K562 (cell line): ENCODE data around the gene MTCL3.

Source experiments
- ATAC-seq: fragments of 200-7000 bp; cut with Tn5 transposase; 3 replicates; pipeline ENCODE4 v1.9.1; 2020; ENCODE audit warnings: moderate library complexity
- BruUV-seq: library from RNA; stranded (reverse); fragments of 400-500 nt; replicated peaks from 2 replicates; lab custom pipeline; 2021; lab: Mats Ljungman, UMichigan
- CTCF ChIA-PET: fragments of 300-600 bp; formaldehyde crosslinking; extraction: SDS; loops from one replicate; lab custom pipeline; 2021; ENCODE audit warnings: low intra/inter-chr PET ratio; lab: Yijun Ruan, JAX
- POLR2A ChIA-PET: fragments of 300-600, 350-650 bp; sonication (Branson Sonifier 250); formaldehyde crosslinking; extraction: SDS; loops from one replicate; lab custom pipeline; 2021; ENCODE audit warnings: antibody characterized with exemption, inconsistent platforms; lab: Yijun Ruan, JAX
- DNase-seq, 4 experiments: peaks; one replicate each; pipeline versions ENCODE4 v3.0.0 to v3.0.0-alpha.2; 2011 to 2018; ENCODE audit warnings: low spot score in 3 of 4, mixed read lengths in 3 of 4; ENCODE audit errors: extremely low read depth in 1 of 4
- FAIRE-seq: peaks from 2 replicates; lab custom pipeline; 2011; peaks lifted over from hg19 to GRCh38; lab: Jason Lieb, UNC
- H2AFZ ChIP-seq: 2 replicates; pipeline ENCODE4 v1.6.0; 2011; ENCODE audit warnings: low read depth, low read length, control low read depth, inconsistent platforms
- H3K27ac ChIP-seq: fragments of 200-600 bp; 3 replicates; pipeline ENCODE4 v1.8.0; 2011; ENCODE audit warnings: low read depth, mild to moderate bottlenecking, control low read depth, inconsistent platforms, low read length, moderate library complexity, mixed read lengths; ENCODE audit errors: extremely low read depth
- H3K27me3 ChIP-seq, 2 experiments: fragments of 300-600 bp in 1 of 2; 2 replicates in 1 of 2; 3 replicates in 1 of 2; pipeline versions ENCODE4 v1.6.0 to v1.8.0; 2011; ENCODE audit warnings: inconsistent platforms in 2 of 2, low read length in 2 of 2, mild to moderate bottlenecking in 1 of 2, mixed read lengths in 1 of 2, moderate library complexity in 1 of 2; ENCODE audit not compliant: control insufficient read depth in 2 of 2, insufficient read depth in 2 of 2
- H3K36me3 ChIP-seq: fragments of 300-600 bp; 3 replicates; pipeline ENCODE4 v1.8.0; 2011; ENCODE audit warnings: mild to moderate bottlenecking, low read length, inconsistent platforms; ENCODE audit not compliant: control insufficient read depth, insufficient read depth
- H3K4me1 ChIP-seq, 2 experiments: fragments of 200-600 bp in 1 of 2; replicated peaks in 1 of 2; 2 replicates in 1 of 2; 3 replicates in 1 of 2; pipeline versions ENCODE4 v1.5.1 to v1.8.0; 2011; ENCODE audit warnings: inconsistent platforms in 2 of 2, low read length in 2 of 2, mild to moderate bottlenecking in 1 of 2, mixed read lengths in 1 of 2, moderate library complexity in 1 of 2; ENCODE audit not compliant: control insufficient read depth in 2 of 2, insufficient read depth in 2 of 2
- H3K4me2 ChIP-seq: 2 replicates; pipeline ENCODE4 v1.6.1; 2011; ENCODE audit warnings: low read length, control low read depth, inconsistent platforms, mixed read lengths; ENCODE audit not compliant: insufficient read depth
- H3K4me3 ChIP-seq: fragments of 200-600 bp; sonication (generic), shearing (Covaris generic); 2 replicates; pipeline ENCODE4 v1.5.1; 2016; ENCODE audit warnings: control low read depth, inconsistent platforms
- H3K79me2 ChIP-seq: fragments of 200-600 bp; 3 replicates; pipeline ENCODE4 v1.8.0; 2011; ENCODE audit warnings: low read length, inconsistent platforms; ENCODE audit not compliant: control insufficient read depth, insufficient read depth
- H3K9ac ChIP-seq, 2 experiments: 2 replicates each; pipeline versions ENCODE4 v1.6.0 to v1.6.1; 2011; ENCODE audit warnings: low read depth in 2 of 2, low read length in 2 of 2, control low read depth in 1 of 2, inconsistent platforms in 1 of 2, mild to moderate bottlenecking in 1 of 2, mixed read lengths in 1 of 2; ENCODE audit not compliant: insufficient read depth in 1 of 2
- H3K9me1 ChIP-seq: one replicate; pipeline ENCODE4 v1.6.0; 2011; ENCODE audit warnings: inconsistent platforms, mild to moderate bottlenecking, low read length, moderate library complexity; ENCODE audit not compliant: control insufficient read depth, insufficient read depth
- H3K9me3 ChIP-seq: replicated peaks from 2 replicates; pipeline ENCODE4 v1.5.1; 2011; ENCODE audit warnings: low read depth, low read length, inconsistent platforms; ENCODE audit not compliant: control insufficient read depth, insufficient read depth
- H4K20me1 ChIP-seq: replicated peaks from 2 replicates; pipeline ENCODE4 v1.6.1; 2011; ENCODE audit warnings: low read length, inconsistent platforms, mixed read lengths; ENCODE audit not compliant: control insufficient read depth, insufficient read depth
- NCOA2 ChIP-seq, 2 experiments: fragments of 450-650 bp; IDR thresholded peaks; 2 replicates each; pipeline ENCODE4 v1.6.1; 2018; ENCODE audit warnings: mild to moderate bottlenecking in 2 of 2, moderate library complexity in 1 of 2; ENCODE audit not compliant: partially characterized antibody in 2 of 2
- PHB ChIP-seq: fragments of 250-450 bp; sonication (Bioruptor Pico); IDR thresholded peaks from 2 replicates; pipeline ENCODE4 v1.5.0; 2021
- SREBF2 ChIP-seq: sonication (generic); formaldehyde crosslinking; IDR thresholded peaks from 2 replicates; pipeline ENCODE4 v1.4.0; 2020; ENCODE audit warnings: mild to moderate bottlenecking, missing genetic modification reagents
- TAF1 ChIP-seq: IDR thresholded peaks from 2 replicates; pipeline ENCODE4 v1.6.1; 2011; ENCODE audit warnings: mild to moderate bottlenecking, low read length, moderate library complexity; ENCODE audit not compliant: insufficient read depth, control insufficient read depth, severe bottlenecking; ENCODE audit errors: extremely low read depth
- ZNF3 ChIP-seq: fragments of 250-450 bp; sonication (Bioruptor Pico); IDR thresholded peaks from 2 replicates; pipeline ENCODE4 v1.5.0; 2021; ENCODE audit warnings: mild to moderate bottlenecking, moderate library complexity
- WGBS: fragments of 100-300 bp; shearing (Covaris generic); methylation state at CpG from one replicate; pipeline ENCODE4 v1.1.6; 2016; ENCODE audit warnings: low coverage, mixed read lengths; ENCODE audit not compliant: insufficient coverage; ENCODE audit errors: missing lambda C conversion rate; 5-methylcytosine and 5-hydroxymethylcytosine counted together
- in situ Hi-C: fragments of 300-500 bp; cut with MboI; formaldehyde crosslinking; loops from 4 replicates; pipeline ENCODE4 v1.15.0; 2018; ENCODE audit warnings: inconsistent platforms, mixed read lengths
- intact Hi-C: fragments of 100-400 bp; cut with micrococcal nuclease; formaldehyde crosslinking; loops from 2 replicates; pipeline ENCODE4 v1.14.2; 2022
- TF ChIP-seq, protein P1 (sequence below): fragments of 250-450 bp; sonication (Bioruptor Pico); IDR thresholded peaks from 2 replicates; pipeline ENCODE4 v1.4.0; 2020; ENCODE audit warnings: mild to moderate bottlenecking
- TF ChIP-seq, protein P2 (sequence below): sonication (generic); formaldehyde crosslinking; IDR thresholded peaks from 2 replicates; pipeline ENCODE4 v1.8.1; 2022; ENCODE audit warnings: missing genetic modification reagents
- TF ChIP-seq, protein P3 (sequence below), 3 experiments: IDR thresholded peaks in 2 of 3; conservative IDR thresholded peaks in 1 of 3; 2 replicates each; pipeline ENCODE4 v1.5.1; 2011 to 2012; ENCODE audit warnings: low read length in 3 of 3, mild to moderate bottlenecking in 3 of 3, control low read depth in 2 of 3, improper control_type of control experiment in 1 of 3, inconsistent platforms in 1 of 3, low read depth in 1 of 3, mixed read lengths in 1 of 3, moderate library complexity in 1 of 3; ENCODE audit not compliant: insufficient read depth in 2 of 3

MTCL3 gene

GRCh38 chr6:127550403-127550802 is 31.3 kb upstream of the MTCL3 start:
- TF ChIP-seq PHB (CRISPR knock-in tag) (no peak), NCOA2 (IDR thresholded peaks at IDR 0.05; ENCODE audit: partially characterized antibody in 2 of 2) (no peak)
- no peaks in the 10 kb centered on the region for H3K36me3 ChIP-seq
- H3K9me1 ChIP-seq: no peaks in the 10 kb centered on the region
- no peaks in the 10 kb centered on the region for H3K79me2 ChIP-seq
- no peak for ATAC-seq
- H3K4me3 ChIP-seq: no peak overlapping the region
- intact Hi-C loops (no loop called here), in situ Hi-C loops (no loop called here)
- POLR2A ChIA-PET: no interaction called here
- no peak overlapping the region for H3K9ac ChIP-seq
- H3K4me1 ChIP-seq: no peaks in the 10 kb centered on the region
- no peaks in the 10 kb centered on the region for H3K9me3 ChIP-seq
- no peak overlapping the region for H3K4me2 ChIP-seq
- no peaks in the 10 kb centered on the region for H4K20me1 ChIP-seq
- DNase-seq: no peak
- H2AFZ ChIP-seq: no peak overlapping the region
- no peak overlapping the region for H3K27ac ChIP-seq
- CTCF ChIA-PET: no interaction called here
- H3K27me3 ChIP-seq: no peaks in the 10 kb centered on the region
- no peak for FAIRE-seq
- BruUV-seq: no TSS peak

DNA sequence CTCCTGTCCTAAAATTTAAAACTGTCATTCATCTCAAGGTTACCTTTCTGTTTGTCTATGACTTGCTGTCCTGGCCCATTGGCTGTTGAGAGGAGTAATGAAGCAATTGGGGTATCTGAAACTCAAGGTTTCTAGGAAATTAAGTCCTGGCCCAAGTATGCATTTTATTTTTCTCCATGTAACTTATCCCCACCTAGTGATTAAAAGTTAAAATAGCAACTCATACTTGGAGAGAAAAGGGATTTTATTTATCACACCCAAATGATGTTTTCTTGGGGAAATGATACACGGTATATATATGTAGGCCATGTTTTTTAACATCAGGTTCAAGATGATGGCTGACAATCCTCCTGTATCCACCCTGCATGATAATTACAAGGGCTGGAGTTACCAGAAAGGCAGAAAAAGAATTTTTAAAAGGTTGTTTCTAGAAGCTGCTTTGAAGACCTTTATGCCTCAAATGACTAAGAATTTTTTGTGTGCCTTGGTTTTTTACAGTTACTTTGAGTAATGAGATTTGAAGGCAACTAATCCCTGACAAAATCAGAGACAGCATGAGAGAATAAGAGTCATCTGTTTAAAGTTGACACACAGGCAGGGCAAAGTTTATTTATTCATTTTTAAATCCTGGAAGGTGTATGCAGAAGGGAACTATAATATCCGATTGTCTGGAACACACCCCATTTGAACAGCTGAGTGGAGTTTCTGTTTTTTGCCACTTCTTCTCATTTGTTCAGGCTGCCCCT is 28.9 kb upstream of the MTCL3 start:
- TF ChIP-seq SREBF2 (CRISPR knock-in tag): no peak
- TF ChIP-seq ZNF3 (CRISPR knock-in tag): no peak
- TF ChIP-seq, protein P1, sequence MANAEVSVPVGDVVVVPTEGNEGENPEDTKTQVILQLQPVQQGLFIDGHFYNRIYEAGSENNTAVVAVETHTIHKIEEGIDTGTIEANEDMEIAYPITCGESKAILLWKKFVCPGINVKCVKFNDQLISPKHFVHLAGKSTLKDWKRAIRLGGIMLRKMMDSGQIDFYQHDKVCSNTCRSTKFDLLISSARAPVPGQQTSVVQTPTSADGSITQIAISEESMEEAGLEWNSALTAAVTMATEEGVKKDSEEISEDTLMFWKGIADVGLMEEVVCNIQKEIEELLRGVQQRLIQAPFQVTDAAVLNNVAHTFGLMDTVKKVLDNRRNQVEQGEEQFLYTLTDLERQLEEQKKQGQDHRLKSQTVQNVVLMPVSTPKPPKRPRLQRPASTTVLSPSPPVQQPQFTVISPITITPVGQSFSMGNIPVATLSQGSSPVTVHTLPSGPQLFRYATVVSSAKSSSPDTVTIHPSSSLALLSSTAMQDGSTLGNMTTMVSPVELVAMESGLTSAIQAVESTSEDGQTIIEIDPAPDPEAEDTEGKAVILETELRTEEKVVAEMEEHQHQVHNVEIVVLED (CRISPR knock-in tag): no peak
- TF ChIP-seq TAF1: no peak
- TF ChIP-seq, protein P2, sequence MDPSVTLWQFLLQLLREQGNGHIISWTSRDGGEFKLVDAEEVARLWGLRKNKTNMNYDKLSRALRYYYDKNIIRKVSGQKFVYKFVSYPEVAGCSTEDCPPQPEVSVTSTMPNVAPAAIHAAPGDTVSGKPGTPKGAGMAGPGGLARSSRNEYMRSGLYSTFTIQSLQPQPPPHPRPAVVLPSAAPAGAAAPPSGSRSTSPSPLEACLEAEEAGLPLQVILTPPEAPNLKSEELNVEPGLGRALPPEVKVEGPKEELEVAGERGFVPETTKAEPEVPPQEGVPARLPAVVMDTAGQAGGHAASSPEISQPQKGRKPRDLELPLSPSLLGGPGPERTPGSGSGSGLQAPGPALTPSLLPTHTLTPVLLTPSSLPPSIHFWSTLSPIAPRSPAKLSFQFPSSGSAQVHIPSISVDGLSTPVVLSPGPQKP (CRISPR knock-in tag): no peak
- TF ChIP-seq, protein P3, sequence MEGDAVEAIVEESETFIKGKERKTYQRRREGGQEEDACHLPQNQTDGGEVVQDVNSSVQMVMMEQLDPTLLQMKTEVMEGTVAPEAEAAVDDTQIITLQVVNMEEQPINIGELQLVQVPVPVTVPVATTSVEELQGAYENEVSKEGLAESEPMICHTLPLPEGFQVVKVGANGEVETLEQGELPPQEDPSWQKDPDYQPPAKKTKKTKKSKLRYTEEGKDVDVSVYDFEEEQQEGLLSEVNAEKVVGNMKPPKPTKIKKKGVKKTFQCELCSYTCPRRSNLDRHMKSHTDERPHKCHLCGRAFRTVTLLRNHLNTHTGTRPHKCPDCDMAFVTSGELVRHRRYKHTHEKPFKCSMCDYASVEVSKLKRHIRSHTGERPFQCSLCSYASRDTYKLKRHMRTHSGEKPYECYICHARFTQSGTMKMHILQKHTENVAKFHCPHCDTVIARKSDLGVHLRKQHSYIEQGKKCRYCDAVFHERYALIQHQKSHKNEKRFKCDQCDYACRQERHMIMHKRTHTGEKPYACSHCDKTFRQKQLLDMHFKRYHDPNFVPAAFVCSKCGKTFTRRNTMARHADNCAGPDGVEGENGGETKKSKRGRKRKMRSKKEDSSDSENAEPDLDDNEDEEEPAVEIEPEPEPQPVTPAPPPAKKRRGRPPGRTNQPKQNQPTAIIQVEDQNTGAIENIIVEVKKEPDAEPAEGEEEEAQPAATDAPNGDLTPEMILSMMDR (IDR thresholded peaks at IDR 0.05 in 2 of 3, conservative IDR thresholded peaks at IDR 0.05 in 1 of 3; ENCODE audit: insufficient read depth in 2 of 3, low read depth in 1 of 3, low read length in 3 of 3): peak in 1 of 3 experiments; percentile 12; a peak in 1 of 6 replicates
- H3K4me2 ChIP-seq: no peak overlapping the region
- H3K4me3 ChIP-seq: no peak overlapping the region
- no peaks in the 10 kb centered on the region for H3K27me3 ChIP-seq
- H3K9me1 ChIP-seq: no peaks in the 10 kb centered on the region
- no peaks in the 10 kb centered on the region for H3K9me3 ChIP-seq
- H3K9ac ChIP-seq: no peak overlapping the region
- no peaks in the 10 kb centered on the region for H3K36me3 ChIP-seq
- POLR2A ChIA-PET: no interaction called here
- no TSS peak for BruUV-seq
- no peaks in the 10 kb centered on the region for H4K20me1 ChIP-seq
- no peak for DNase-seq
- CTCF ChIA-PET: interaction anchor here (0.7 kb wide), 1 partner anchor 131 kb away, joined by 3 read pairs; no protein-coding TSS in a partner anchor
- WGBS: 0% methylated on average over 2 of the region's 2 CpGs
- ATAC-seq: no peak
- no peaks in the 10 kb centered on the region for H3K79me2 ChIP-seq
- no peak for FAIRE-seq
- H3K4me1 ChIP-seq: no peaks in the 10 kb centered on the region
- H2AFZ ChIP-seq: no peak overlapping the region
- intact Hi-C loops (no loop called here), in situ Hi-C loops (no loop called here)
- no peak overlapping the region for H3K27ac ChIP-seq
